HG03442 (cell line): Measurements from ENCODE around the gene BMERB1.
"Not testable (repeated sequence)": the region's sequence is repeated elsewhere in the genome, so short reads cannot be mapped to it uniquely, and the experiment has no call there.

Experiments
- ATAC-seq: cut with Tn5 transposase; IDR thresholded peaks from one replicate; pipeline ENCODE4 v1.9.1; 2021; ENCODE audit warnings: mild to moderate bottlenecking, moderate library complexity; ENCODE audit not compliant: unreplicated experiment

BMERB1 gene

GRCh38 chr16:15434425-15435215 lies at the start of gene BMERB1:
BMERB1 (plus strand) TSS chr16:15434588; CDS start chr16:15434654, 66 bp downstream.
- no peak for ATAC-seq

- ATAC-seq = not testable (repeated sequence)
Observed at GRCh38 chr16:15388060-15388459, 46.3 kb upstream of the BMERB1 start.

GRCh38 chr16:15389916-15390315 lies 44.5 kb upstream of the BMERB1 start:
- ATAC-seq = not testable (repeated sequence)

- ATAC-seq = not testable (repeated sequence)
Observed at GRCh38 chr16:15393025-15393424, 41.4 kb upstream of the BMERB1 start.

- ATAC-seq = not testable (repeated sequence)
Observed at GRCh38 chr16:15395631-15396508, 38.5 kb upstream of the BMERB1 start, which contains the start of gene MPV17L. MPV17L (plus strand) TSS chr16:15395754; CDS start chr16:15395898, 144 bp downstream.

GRCh38 chr16:15396509-15396829 lies 37.9 kb upstream of the BMERB1 start:
- not testable (repeated sequence) for ATAC-seq

GRCh38 chr16:15396948-15397594 lies 37.3 kb upstream of the BMERB1 start:
- no peak for ATAC-seq

- ATAC-seq = no peak
Observed at GRCh38 chr16:15398618-15399316, 35.6 kb upstream of the BMERB1 start.

GRCh38 chr16:15399317-15399716 lies 35.1 kb upstream of the BMERB1 start:
- no peak for ATAC-seq

GRCh38 chr16:15400314-15400713 lies 34.1 kb upstream of the BMERB1 start:
- ATAC-seq = not testable (repeated sequence)

GRCh38 chr16:15401972-15402371 lies 32.4 kb upstream of the BMERB1 start:
- no peak for ATAC-seq

- no peak for ATAC-seq
Observed at GRCh38 chr16:15403392-15403995, 30.9 kb upstream of the BMERB1 start.

- not testable (repeated sequence) for ATAC-seq
Observed at GRCh38 chr16:15404091-15404490, 30.3 kb upstream of the BMERB1 start.

GRCh38 chr16:15404792-15405191 lies 29.6 kb upstream of the BMERB1 start:
- ATAC-seq = no peak

GRCh38 chr16:15407756-15408155 lies 26.6 kb upstream of the BMERB1 start:
- not testable (repeated sequence) for ATAC-seq

- not testable (repeated sequence) for ATAC-seq
Observed at GRCh38 chr16:15409476-15409875, 24.9 kb upstream of the BMERB1 start.

GRCh38 chr16:15415511-15415985 lies 18.8 kb upstream of the BMERB1 start:
- ATAC-seq = no peak

GRCh38 chr16:15417197-15417596 lies 17.2 kb upstream of the BMERB1 start:
- no peak for ATAC-seq

GRCh38 chr16:15418206-15418605 lies 16.2 kb upstream of the BMERB1 start:
- ATAC-seq = no peak

- not testable (repeated sequence) for ATAC-seq
Observed at GRCh38 chr16:15421696-15422095, 12.7 kb upstream of the BMERB1 start.
